ENCODE results near the gene DCAF6.

DCAF6 gene

GRCh38 chr1:167968569-167968968 is 32.1 kb downstream of the DCAF6 start:
- peaks cover 19% of the 10 kb centered on the region for H3K79me1 ChIP-seq (replicated peaks; ENCODE audit: low read length, poor library complexity, severe bottlenecking)
- no peaks in the 10 kb centered on the region for H3K9me3 ChIP-seq (ENCODE audit: control insufficient read depth, low read length)
- no peak overlapping the region for H3K4me2 ChIP-seq (ENCODE audit: low read length, poor library complexity, severe bottlenecking)
- no peak overlapping the region for H2AFZ ChIP-seq (ENCODE audit: low read depth, low read length)
- no peak overlapping the region for H3K23ac ChIP-seq (ENCODE audit: low read length in 2 of 2)
- H2BK15ac ChIP-seq (ENCODE audit: low read depth, poor library complexity, severe bottlenecking), result no peak overlapping the region
- H3K18ac ChIP-seq (ENCODE audit: low read depth in 1 of 2, low read length in 2 of 2), result no peak overlapping the region
- peaks cover 15 to 79% of the 10 kb centered on the region in 2 experiments for H3K36me3 ChIP-seq (ENCODE audit: control insufficient read depth in 1 of 2, insufficient read depth in 2 of 2, low read depth in 1 of 2, low read length in 2 of 2)
- no peaks in the 10 kb centered on the region for H3K27me3 ChIP-seq (ENCODE audit: control insufficient read depth in 1 of 2, insufficient read depth in 1 of 2, low read length in 2 of 2)
- H2AK5ac ChIP-seq (ENCODE audit: low read length, severe bottlenecking), result no peak overlapping the region
- 95% methylated on average over 2 of the region's 3 CpGs for WGBS
- no peak overlapping the region for H4K8ac ChIP-seq (ENCODE audit: low read length)
- no peak overlapping the region for H2BK120ac ChIP-seq (ENCODE audit: low read depth, low read length)
- H3K9ac ChIP-seq (ENCODE audit: low read length), result no peak overlapping the region
- H3K14ac ChIP-seq (ENCODE audit: low read length in 2 of 2), result no peak overlapping the region
- no peak overlapping the region for H2BK5ac ChIP-seq (ENCODE audit: low read depth, low read length, poor library complexity, severe bottlenecking)
- no peak for DNase-seq
- H4K91ac ChIP-seq (ENCODE audit: low read length), result no peak overlapping the region
- H3K4me1 ChIP-seq (ENCODE audit: control insufficient read depth, insufficient read depth, low read depth, low read length), result peaks cover 2% of the 10 kb centered on the region
- H3K4ac ChIP-seq (ENCODE audit: low read depth in 1 of 2, low read length in 2 of 2), result no peak overlapping the region
- no peak overlapping the region for H2BK12ac ChIP-seq (ENCODE audit: low read length in 2 of 2)
- H3K4me3 ChIP-seq (ENCODE audit: insufficient read depth in 1 of 2, low read depth in 1 of 2, low read length in 2 of 2), result no peak overlapping the region
- no peak overlapping the region for H3K27ac ChIP-seq (ENCODE audit: low read length, poor library complexity, severe bottlenecking)

GRCh38 chr1:167973832-167974231 is 37.3 kb downstream of the DCAF6 start:
- peaks cover 18% of the 10 kb centered on the region for H3K79me1 ChIP-seq (replicated peaks; ENCODE audit: low read length, poor library complexity, severe bottlenecking)
- DNase-seq, result no peak
- no peak overlapping the region for H2BK15ac ChIP-seq (ENCODE audit: low read depth, poor library complexity, severe bottlenecking)

GRCh38 chr1:167974698-167975097 is 38.2 kb downstream of the DCAF6 start:
- H3K4ac ChIP-seq (ENCODE audit: low read depth in 1 of 2, low read length in 2 of 2), result no peak overlapping the region
- no peak overlapping the region for H3K14ac ChIP-seq (ENCODE audit: low read length in 2 of 2)
- no peaks in the 10 kb centered on the region for H3K4me1 ChIP-seq (ENCODE audit: control insufficient read depth, insufficient read depth, low read depth, low read length)
- 100% methylated on average over 1 of the region's 4 CpGs for WGBS
- no peaks in the 10 kb centered on the region for H3K27me3 ChIP-seq (ENCODE audit: control insufficient read depth in 1 of 2, insufficient read depth in 1 of 2, low read length in 2 of 2)
- DNase-seq, result no peak
- no peak overlapping the region for H2BK120ac ChIP-seq (ENCODE audit: low read depth, low read length)
- H2BK15ac ChIP-seq (ENCODE audit: low read depth, poor library complexity, severe bottlenecking), result no peak overlapping the region
- no peak overlapping the region for H3K4me2 ChIP-seq (ENCODE audit: low read length, poor library complexity, severe bottlenecking)
- no peak overlapping the region for H3K9ac ChIP-seq (ENCODE audit: low read length)
- H3K79me1 ChIP-seq (replicated peaks; ENCODE audit: low read length, poor library complexity, severe bottlenecking), result peaks cover 19% of the 10 kb centered on the region
- no peak overlapping the region for H2AK5ac ChIP-seq (ENCODE audit: low read length, severe bottlenecking)
- no peaks in the 10 kb centered on the region for H3K9me3 ChIP-seq (ENCODE audit: control insufficient read depth, low read length)
- H2AFZ ChIP-seq (ENCODE audit: low read depth, low read length), result no peak overlapping the region
- no peak overlapping the region for H3K27ac ChIP-seq (ENCODE audit: low read length, poor library complexity, severe bottlenecking)
- H2BK5ac ChIP-seq (ENCODE audit: low read depth, low read length, poor library complexity, severe bottlenecking), result no peak overlapping the region
- H3K23ac ChIP-seq (ENCODE audit: low read length in 2 of 2), result no peak overlapping the region
- H2BK12ac ChIP-seq (ENCODE audit: low read length in 2 of 2), result no peak overlapping the region
- H3K4me3 ChIP-seq (ENCODE audit: insufficient read depth in 1 of 2, low read depth in 1 of 2, low read length in 2 of 2), result no peak overlapping the region
- H4K8ac ChIP-seq (ENCODE audit: low read length), result no peak overlapping the region
- H4K91ac ChIP-seq (ENCODE audit: low read length), result no peak overlapping the region
- H3K18ac ChIP-seq (ENCODE audit: low read depth in 1 of 2, low read length in 2 of 2), result no peak overlapping the region
- peaks cover 16 to 87% of the 10 kb centered on the region in 2 experiments for H3K36me3 ChIP-seq (ENCODE audit: control insufficient read depth in 1 of 2, insufficient read depth in 2 of 2, low read depth in 1 of 2, low read length in 2 of 2)

More at GRCh38 chr1:167973832-167974231, 37.3 kb downstream of the DCAF6 start:
- H2BK5ac ChIP-seq (ENCODE audit: low read depth, low read length, poor library complexity, severe bottlenecking), result no peak overlapping the region
- H3K4ac ChIP-seq (ENCODE audit: low read depth in 1 of 2, low read length in 2 of 2), result no peak overlapping the region
- no peak overlapping the region for H3K18ac ChIP-seq (ENCODE audit: low read depth in 1 of 2, low read length in 2 of 2)
- H3K27ac ChIP-seq (ENCODE audit: low read length, poor library complexity, severe bottlenecking), result no peak overlapping the region
- no peaks in the 10 kb centered on the region for H3K9me3 ChIP-seq (ENCODE audit: control insufficient read depth, low read length)
- no peak overlapping the region for H2AFZ ChIP-seq (ENCODE audit: low read depth, low read length)
- H4K8ac ChIP-seq (ENCODE audit: low read length), result no peak overlapping the region
- H3K14ac ChIP-seq (ENCODE audit: low read length in 2 of 2), result no peak overlapping the region
- no peak overlapping the region for H3K4me3 ChIP-seq (ENCODE audit: insufficient read depth in 1 of 2, low read depth in 1 of 2, low read length in 2 of 2)
- no peak overlapping the region for H2BK12ac ChIP-seq (ENCODE audit: low read length in 2 of 2)
- H4K91ac ChIP-seq (ENCODE audit: low read length), result no peak overlapping the region
- no peak overlapping the region for H2BK120ac ChIP-seq (ENCODE audit: low read depth, low read length)
- no peak overlapping the region for H2AK5ac ChIP-seq (ENCODE audit: low read length, severe bottlenecking)
- no peaks in the 10 kb centered on the region for H3K27me3 ChIP-seq (ENCODE audit: control insufficient read depth in 1 of 2, insufficient read depth in 1 of 2, low read length in 2 of 2)
- no peaks in the 10 kb centered on the region for H3K4me1 ChIP-seq (ENCODE audit: control insufficient read depth, insufficient read depth, low read depth, low read length)
- 100% methylated on average over 2 of the region's 2 CpGs for WGBS
- peaks cover 15 to 86% of the 10 kb centered on the region in 2 experiments for H3K36me3 ChIP-seq (ENCODE audit: control insufficient read depth in 1 of 2, insufficient read depth in 2 of 2, low read depth in 1 of 2, low read length in 2 of 2)
- no peak overlapping the region for H3K4me2 ChIP-seq (ENCODE audit: low read length, poor library complexity, severe bottlenecking)
- no peak overlapping the region for H3K23ac ChIP-seq (ENCODE audit: low read length in 2 of 2)
- no peak overlapping the region for H3K9ac ChIP-seq (ENCODE audit: low read length)

DNA sequence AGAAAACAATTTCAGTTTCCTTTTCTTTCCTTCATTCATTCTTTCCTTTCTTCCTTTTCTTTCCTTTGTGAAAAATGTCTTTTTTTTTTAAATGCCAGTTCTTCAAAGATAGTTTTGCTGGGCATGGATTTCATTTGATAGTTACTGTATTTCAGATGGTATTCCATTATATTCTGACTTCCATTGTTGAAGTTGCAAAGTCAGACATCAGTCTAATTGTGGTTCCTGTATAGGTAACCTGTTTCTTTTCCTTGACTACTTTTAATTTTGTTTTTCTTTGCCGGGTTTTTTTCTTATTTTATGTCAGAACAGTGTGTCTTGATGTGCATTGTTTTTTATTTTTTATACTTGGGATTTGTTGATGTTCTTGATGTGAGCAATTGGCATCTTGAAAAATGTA is 40.8 kb downstream of the DCAF6 start:
- H2AK5ac ChIP-seq (ENCODE audit: low read length, severe bottlenecking), result no peak overlapping the region
- no peak overlapping the region for H3K27ac ChIP-seq (ENCODE audit: low read length, poor library complexity, severe bottlenecking)
- no peaks in the 10 kb centered on the region for H3K9me3 ChIP-seq (ENCODE audit: control insufficient read depth, low read length)
- no peak for DNase-seq
- H3K4ac ChIP-seq (ENCODE audit: low read depth in 1 of 2, low read length in 2 of 2), result no peak overlapping the region
- no peak overlapping the region for H2BK15ac ChIP-seq (ENCODE audit: low read depth, poor library complexity, severe bottlenecking)
- peaks cover 20% of the 10 kb centered on the region for H3K79me1 ChIP-seq (replicated peaks; ENCODE audit: low read length, poor library complexity, severe bottlenecking)
- H3K27me3 ChIP-seq (ENCODE audit: control insufficient read depth in 1 of 2, insufficient read depth in 1 of 2, low read length in 2 of 2), result no peaks in the 10 kb centered on the region
- H2BK12ac ChIP-seq (ENCODE audit: low read length in 2 of 2), result no peak overlapping the region
- H3K36me3 ChIP-seq (ENCODE audit: control insufficient read depth in 1 of 2, insufficient read depth in 2 of 2, low read depth in 1 of 2, low read length in 2 of 2), result peaks cover 19 to 84% of the 10 kb centered on the region in 2 experiments
- H2BK5ac ChIP-seq (ENCODE audit: low read depth, low read length, poor library complexity, severe bottlenecking), result no peak overlapping the region
- no peak overlapping the region for H3K18ac ChIP-seq (ENCODE audit: low read depth in 1 of 2, low read length in 2 of 2)
- H3K14ac ChIP-seq (ENCODE audit: low read length in 2 of 2), result no peak overlapping the region
- no peak overlapping the region for H3K23ac ChIP-seq (ENCODE audit: low read length in 2 of 2)
- H3K4me1 ChIP-seq (ENCODE audit: control insufficient read depth, insufficient read depth, low read depth, low read length), result no peaks in the 10 kb centered on the region
- no peak overlapping the region for H3K4me3 ChIP-seq (ENCODE audit: insufficient read depth in 1 of 2, low read depth in 1 of 2, low read length in 2 of 2)
- H2BK120ac ChIP-seq (ENCODE audit: low read depth, low read length), result no peak overlapping the region
- no peak overlapping the region for H3K9ac ChIP-seq (ENCODE audit: low read length)
- H2AFZ ChIP-seq (ENCODE audit: low read depth, low read length), result no peak overlapping the region
- no peak overlapping the region for H4K8ac ChIP-seq (ENCODE audit: low read length)
- H4K91ac ChIP-seq (ENCODE audit: low read length), result no peak overlapping the region
- 100% methylated on average over 1 of the region's 1 CpG for WGBS
- H3K4me2 ChIP-seq (ENCODE audit: low read length, poor library complexity, severe bottlenecking), result no peak overlapping the region
